Keratinocyte (primary cell): ENCODE measurements around the gene HEMGN.

Experiments
- CTCF ChIP-seq, 3 experiments: IDR thresholded peaks in 1 of 3; conservative IDR thresholded peaks in 1 of 3; optimal IDR thresholded peaks in 1 of 3; 2 replicates in 2 of 3; 3 replicates in 1 of 3; pipeline versions ENCODE3 to v1.5.1; 2011; ENCODE audit warnings: low read length in 3 of 3, mild to moderate bottlenecking in 3 of 3, moderate library complexity in 2 of 3, control low read depth in 1 of 3, inconsistent platforms in 1 of 3; ENCODE audit not compliant: insufficient read depth in 2 of 3; ENCODE audit errors: extremely low read depth in 1 of 3
- EZH2 ChIP-seq: IDR thresholded peaks from one replicate; pipeline ENCODE4 v1.6.1; 2012; ENCODE audit warnings: inconsistent platforms, mild to moderate bottlenecking, low read length, moderate library complexity

GRCh38 chr9:97928986-97929604 lies 8.9 kb downstream of the HEMGN start:
- no peak for TF ChIP-seq CTCF (optimal IDR thresholded peaks at IDR 0.05 in 1 of 3, IDR thresholded peaks at IDR 0.05 in 1 of 3, conservative IDR thresholded peaks at IDR 0.05 in 1 of 3; ENCODE audit: extremely low read depth in 1 of 3, insufficient read depth in 2 of 3, low read length in 3 of 3)
- no peak for TF ChIP-seq EZH2
